GM12878 (cell line): ENCODE measurements around the gene RBBP8NL. TPM values are rescaled to one million over a fixed set of nuclear protein-coding genes. Genes with fewer than 3 reads are reported as not detected.

Source experiments
- ATAC-seq: fragments of 200-7000 bp; cut with Tn5 transposase; 3 replicates; pipeline ENCODE4 v1.9.1; 2020; ENCODE audit warnings: mild to moderate bottlenecking, moderate library complexity
- BruUV-seq: library from RNA; stranded (reverse); fragments of 400-500 nt; replicated peaks from 2 replicates; lab custom pipeline; 2021; lab: Mats Ljungman, UMichigan
- CTCF ChIA-PET: fragments of 300-600 bp; sonication (Branson Sonifier 250); formaldehyde crosslinking; extraction: SDS; loops from one replicate; lab custom pipeline; 2021; ENCODE audit warnings: inconsistent platforms; lab: Yijun Ruan, JAX
- POLR2A ChIA-PET: fragments of 350-600 bp; formaldehyde crosslinking; extraction: SDS; loops from one replicate; lab custom pipeline; 2021; ENCODE audit warnings: inconsistent platforms; lab: Charles Lee
- RAD21 ChIA-PET: fragments of 300-600 bp; sonication (Branson Sonifier 250); formaldehyde crosslinking; loops from one replicate; lab custom pipeline; 2023; ENCODE audit warnings: antibody characterized with exemption; ENCODE audit not compliant: unreplicated experiment; lab: Charles Lee
- SMC1A ChIA-PET: fragments of 300-600 bp; sonication (Branson Sonifier 250); formaldehyde crosslinking; loops from one replicate; lab custom pipeline; 2023; ENCODE audit not compliant: unreplicated experiment, uncharacterized antibody; lab: Charles Lee
- DNase-seq: peaks from one replicate; pipeline ENCODE4 v3.0.0-alpha.2; 2011; ENCODE audit warnings: low read depth, low spot score
- FAIRE-seq: peaks from 3 replicates; lab custom pipeline; 2011; peaks lifted over from hg19 to GRCh38; lab: Jason Lieb, UNC
- H2AFZ ChIP-seq: 2 replicates; pipeline ENCODE4 v1.6.0; 2011; ENCODE audit warnings: low read depth, low read length, control low read depth; ENCODE audit not compliant: control insufficient read depth
- H3K27ac ChIP-seq: 2 replicates; pipeline ENCODE4 v1.5.1; 2011; ENCODE audit warnings: control low read depth; ENCODE audit not compliant: control insufficient read depth, insufficient read depth
- H3K27me3 ChIP-seq, 2 experiments: replicated peaks in 1 of 2; 2 replicates each; pipeline versions ENCODE4 v1.6.0 to v1.6.1; 2011; ENCODE audit warnings: low read length in 1 of 2; ENCODE audit not compliant: control insufficient read depth in 2 of 2, insufficient read depth in 2 of 2
- H3K36me3 ChIP-seq, 2 experiments: 2 replicates each; pipeline ENCODE4 v1.5.1; 2011; ENCODE audit warnings: low read length in 1 of 2; ENCODE audit not compliant: control insufficient read depth in 2 of 2, insufficient read depth in 2 of 2
- H3K4me1 ChIP-seq: 2 replicates; pipeline ENCODE4 v1.6.1; 2011; ENCODE audit warnings: mild to moderate bottlenecking, low read length, moderate library complexity, mixed read lengths; ENCODE audit not compliant: control insufficient read depth, insufficient read depth
- H3K4me2 ChIP-seq: 2 replicates; pipeline ENCODE4 v1.6.0; 2011; ENCODE audit warnings: control low read depth; ENCODE audit not compliant: control insufficient read depth, insufficient read depth
- H3K4me3 ChIP-seq: fragments of 200-600 bp; sonication (generic); 2 replicates; pipeline ENCODE4 v1.5.1; 2016
- H3K79me2 ChIP-seq: 2 replicates; pipeline ENCODE4 v1.6.0; 2011; ENCODE audit warnings: low read length; ENCODE audit not compliant: control insufficient read depth, insufficient read depth
- H3K9ac ChIP-seq: 2 replicates; pipeline ENCODE4 v1.8.0; 2011; ENCODE audit warnings: low read length, control low read depth, mixed read lengths; ENCODE audit not compliant: control insufficient read depth, insufficient read depth
- H3K9me3 ChIP-seq: replicated peaks from 3 replicates; pipeline ENCODE4 v1.5.1; 2011; ENCODE audit warnings: mild to moderate bottlenecking, low read length; ENCODE audit not compliant: control insufficient read depth, insufficient read depth
- H4K20me1 ChIP-seq: 2 replicates; pipeline ENCODE4 v1.6.0; 2011; ENCODE audit not compliant: control insufficient read depth, insufficient read depth
- BCL11A ChIP-seq: IDR thresholded peaks from 2 replicates; pipeline ENCODE4 v1.6.1; 2011; ENCODE audit warnings: low read depth, low read length
- GATAD2B ChIP-seq: fragments of 450-650 bp; conservative IDR thresholded peaks from 2 replicates; pipeline ENCODE4 v1.6.1; 2017; ENCODE audit warnings: low read depth, mild to moderate bottlenecking, moderate library complexity
- HCFC1 ChIP-seq: fragments of 150-350 bp; IDR thresholded peaks from 2 replicates; pipeline ENCODE4 v1.6.1; 2014; ENCODE audit warnings: low read length
- KLF5 ChIP-seq: fragments of 450-650 bp; IDR thresholded peaks from 2 replicates; pipeline ENCODE4 v1.6.1; 2014; ENCODE audit warnings: mild to moderate bottlenecking; ENCODE audit not compliant: partially characterized antibody
- MXI1 ChIP-seq: fragments of 150-350 bp; IDR thresholded peaks from 2 replicates; pipeline ENCODE4 v1.6.1; 2011; ENCODE audit warnings: low read depth, mild to moderate bottlenecking, inconsistent platforms, low read length, improper control_type of control experiment
- RB1 ChIP-seq: fragments of 450-650 bp; formaldehyde crosslinking; IDR thresholded peaks from 2 replicates; pipeline ENCODE4 v1.6.1; 2017; ENCODE audit warnings: mild to moderate bottlenecking, borderline replicate concordance
- SP1 ChIP-seq: IDR thresholded peaks from one replicate; pipeline ENCODE4 v1.6.1; 2011; ENCODE audit warnings: low read depth, low read length
- ZNF207 ChIP-seq: fragments of 450-650 bp; IDR thresholded peaks from 2 replicates; pipeline ENCODE4 v1.6.1; 2014; ENCODE audit warnings: antibody characterized with exemption, mild to moderate bottlenecking, borderline replicate concordance
- ZNF217 ChIP-seq: fragments of 450-650 bp; IDR thresholded peaks from 2 replicates; pipeline ENCODE4 v1.6.1; 2017; ENCODE audit warnings: antibody characterized with exemption, mild to moderate bottlenecking
- WGBS: methylation state at CpG from one replicate; pipeline ENCODE4 v1.1.6; 2016; ENCODE audit warnings: low lambda C conversion rate; ENCODE audit not compliant: insufficient replicate concordance, insufficient coverage; ENCODE audit errors: missing lambda C conversion rate; 5-methylcytosine and 5-hydroxymethylcytosine counted together
- in situ Hi-C: fragments of 300-500 bp; cut with MboI; formaldehyde crosslinking; loops from 9 replicates; pipeline ENCODE4 v1.14.3; 2018; ENCODE audit warnings: mixed read lengths
- intact Hi-C: fragments of 100-400 bp; cut with micrococcal nuclease; formaldehyde crosslinking; loops from one replicate; pipeline ENCODE4 v1.14.2; 2022; ENCODE audit not compliant: unreplicated experiment
- polyA plus RNA-seq, 11 experiments: library from polyadenylated mRNA; depleted of rRNA in 4 of 11; unstranded in 6 of 11; stranded (reverse) in 5 of 11; fragments of >200 nt; fragmentation: Nextera tagmentation in 4 of 11; fragmentation: Illumina TruSeq in 1 of 11; extraction: Ambion mirVana in 4 of 11; extraction: Trizol in 1 of 11; gene quantifications; 1 replicate in 1 of 11; 2 replicates in 10 of 11; pipeline versions ENCODE4 v1.2.1 to v1.2.3, GENCODE V29; 2011 to 2016; ENCODE audit warnings: inconsistent platforms in 2 of 11, missing spikeins in 2 of 11, low read depth in 1 of 11
- total RNA-seq, 4 experiments: library from RNA; depleted of rRNA in 3 of 4; stranded (reverse); fragments of >200 nt in 3 of 4; fragmentation: Illumina TruSeq in 1 of 4; extraction: Trizol in 1 of 4; gene quantifications; 2 replicates each; pipeline versions ENCODE4 v1.2.1 to v1.2.3, GENCODE V29; 2013 to 2021
- TF ChIP-seq, protein P1 (sequence below): IDR thresholded peaks from 2 replicates; pipeline ENCODE4 v1.6.1; 2012; ENCODE audit warnings: improper control_type of control experiment, low read depth, low read length; ENCODE audit not compliant: insufficient replicate concordance
- TF ChIP-seq, protein P2 (sequence below): IDR thresholded peaks from 2 replicates; pipeline ENCODE4 v1.6.1; 2011; ENCODE audit warnings: borderline replicate concordance, low read depth, mild to moderate bottlenecking, moderate library complexity, low read length; ENCODE audit not compliant: insufficient read depth, poor library complexity, severe bottlenecking

The RBBP8NL gene
- total and polyA plus RNA-seq, 10 of the 15 experiments (the other 5 are each of a cell fraction or from before 2014, with no cell fraction given): not detected

DNA sequence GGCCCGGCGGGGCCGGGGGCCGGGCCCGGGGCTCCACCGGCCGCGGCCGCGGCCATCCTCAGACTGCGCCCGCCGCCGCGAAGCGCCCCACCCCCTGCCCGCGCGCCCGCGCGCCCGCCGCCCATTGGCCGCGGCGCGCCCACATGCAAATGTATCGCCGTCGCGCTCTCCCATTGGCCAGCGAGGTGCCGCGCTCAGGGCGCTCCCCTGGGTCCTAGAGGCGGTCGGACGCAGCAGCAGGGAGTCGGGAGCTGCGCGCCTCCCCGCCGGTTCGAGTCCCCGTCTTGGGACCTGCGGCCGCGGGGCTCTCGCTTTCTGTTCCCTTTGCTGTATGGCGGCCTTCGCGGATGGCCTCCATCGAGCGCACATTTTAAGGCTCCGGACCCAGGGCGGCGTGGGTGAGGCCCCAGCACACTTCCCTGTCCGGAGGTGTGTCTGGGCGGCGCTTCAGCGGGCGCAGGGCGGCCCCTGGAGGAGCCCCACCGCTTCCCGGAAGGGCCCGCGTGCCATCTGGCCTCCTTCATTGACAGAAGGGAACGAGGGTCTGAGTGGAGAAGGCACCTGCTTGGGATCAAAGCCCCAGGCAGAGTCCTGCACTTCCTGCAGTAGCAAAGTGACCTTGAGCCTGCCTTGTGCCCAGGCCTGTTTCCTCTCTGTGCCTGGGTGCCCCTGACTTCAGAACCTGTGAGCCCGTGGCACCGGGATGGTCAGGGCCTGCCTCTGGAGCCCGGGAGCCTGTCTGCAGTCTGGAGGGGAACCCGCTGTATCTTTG lies 19.9 kb downstream of the RBBP8NL start, which contains the start of gene CABLES2 (continued):
- TF ChIP-seq, protein P1, sequence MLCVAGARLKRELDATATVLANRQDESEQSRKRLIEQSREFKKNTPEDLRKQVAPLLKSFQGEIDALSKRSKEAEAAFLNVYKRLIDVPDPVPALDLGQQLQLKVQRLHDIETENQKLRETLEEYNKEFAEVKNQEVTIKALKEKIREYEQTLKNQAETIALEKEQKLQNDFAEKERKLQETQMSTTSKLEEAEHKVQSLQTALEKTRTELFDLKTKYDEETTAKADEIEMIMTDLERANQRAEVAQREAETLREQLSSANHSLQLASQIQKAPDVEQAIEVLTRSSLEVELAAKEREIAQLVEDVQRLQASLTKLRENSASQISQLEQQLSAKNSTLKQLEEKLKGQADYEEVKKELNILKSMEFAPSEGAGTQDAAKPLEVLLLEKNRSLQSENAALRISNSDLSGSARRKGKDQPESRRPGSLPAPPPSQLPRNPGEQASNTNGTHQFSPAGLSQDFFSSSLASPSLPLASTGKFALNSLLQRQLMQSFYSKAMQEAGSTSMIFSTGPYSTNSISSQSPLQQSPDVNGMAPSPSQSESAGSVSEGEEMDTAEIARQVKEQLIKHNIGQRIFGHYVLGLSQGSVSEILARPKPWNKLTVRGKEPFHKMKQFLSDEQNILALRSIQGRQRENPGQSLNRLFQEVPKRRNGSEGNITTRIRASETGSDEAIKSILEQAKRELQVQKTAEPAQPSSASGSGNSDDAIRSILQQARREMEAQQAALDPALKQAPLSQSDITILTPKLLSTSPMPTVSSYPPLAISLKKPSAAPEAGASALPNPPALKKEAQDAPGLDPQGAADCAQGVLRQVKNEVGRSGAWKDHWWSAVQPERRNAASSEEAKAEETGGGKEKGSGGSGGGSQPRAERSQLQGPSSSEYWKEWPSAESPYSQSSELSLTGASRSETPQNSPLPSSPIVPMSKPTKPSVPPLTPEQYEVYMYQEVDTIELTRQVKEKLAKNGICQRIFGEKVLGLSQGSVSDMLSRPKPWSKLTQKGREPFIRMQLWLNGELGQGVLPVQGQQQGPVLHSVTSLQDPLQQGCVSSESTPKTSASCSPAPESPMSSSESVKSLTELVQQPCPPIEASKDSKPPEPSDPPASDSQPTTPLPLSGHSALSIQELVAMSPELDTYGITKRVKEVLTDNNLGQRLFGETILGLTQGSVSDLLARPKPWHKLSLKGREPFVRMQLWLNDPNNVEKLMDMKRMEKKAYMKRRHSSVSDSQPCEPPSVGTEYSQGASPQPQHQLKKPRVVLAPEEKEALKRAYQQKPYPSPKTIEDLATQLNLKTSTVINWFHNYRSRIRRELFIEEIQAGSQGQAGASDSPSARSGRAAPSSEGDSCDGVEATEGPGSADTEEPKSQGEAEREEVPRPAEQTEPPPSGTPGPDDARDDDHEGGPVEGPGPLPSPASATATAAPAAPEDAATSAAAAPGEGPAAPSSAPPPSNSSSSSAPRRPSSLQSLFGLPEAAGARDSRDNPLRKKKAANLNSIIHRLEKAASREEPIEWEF: no peak
- TF ChIP-seq ZNF217 (peak; percentile 72; the same call in 1 of the 2 replicates), KLF5 (peak; percentile 80), ZNF207 (peak; percentile 84; the same call in 1 of the 2 replicates)

DNA sequence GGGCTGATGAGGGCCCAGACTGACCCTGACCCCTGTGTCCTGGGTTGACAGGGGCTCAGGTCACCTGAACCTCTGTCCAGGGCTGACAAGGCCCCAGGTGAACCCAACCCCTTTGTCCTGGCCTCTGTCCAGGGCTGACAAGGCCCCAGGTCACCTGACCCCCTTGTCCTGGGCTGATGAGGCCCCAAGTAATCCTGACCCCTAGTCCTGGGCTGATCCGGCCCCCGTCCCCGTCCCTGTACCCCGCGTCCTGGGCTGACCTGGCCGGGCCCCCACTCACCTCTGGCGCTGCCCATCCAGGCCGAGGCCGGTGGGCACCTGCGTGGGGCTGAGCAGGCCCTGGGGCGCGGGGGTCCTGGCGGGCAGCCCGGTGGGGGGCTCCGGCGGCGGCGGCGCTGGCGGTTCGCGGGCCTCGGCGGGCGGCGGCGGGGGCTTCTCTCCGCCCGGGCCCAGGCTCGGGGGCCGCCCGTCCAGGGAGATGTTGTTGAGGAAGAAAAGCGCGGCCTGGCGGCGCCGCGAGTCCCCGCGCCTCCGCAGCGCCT lies 20.6 kb downstream of the RBBP8NL start:
- no peaks in the 10 kb centered on the region for H3K27me3 ChIP-seq
- WGBS: 4% methylated on average over 9 of the region's 42 CpGs
- peak overlapping the region; percentile 62 for H3K27ac ChIP-seq
- H3K36me3 ChIP-seq: peaks cover 0 to 1% of the 10 kb centered on the region in 2 experiments; a peak in 2 of 4 replicates
- no peak overlapping the region for H2AFZ ChIP-seq
- TF ChIP-seq, protein P2, sequence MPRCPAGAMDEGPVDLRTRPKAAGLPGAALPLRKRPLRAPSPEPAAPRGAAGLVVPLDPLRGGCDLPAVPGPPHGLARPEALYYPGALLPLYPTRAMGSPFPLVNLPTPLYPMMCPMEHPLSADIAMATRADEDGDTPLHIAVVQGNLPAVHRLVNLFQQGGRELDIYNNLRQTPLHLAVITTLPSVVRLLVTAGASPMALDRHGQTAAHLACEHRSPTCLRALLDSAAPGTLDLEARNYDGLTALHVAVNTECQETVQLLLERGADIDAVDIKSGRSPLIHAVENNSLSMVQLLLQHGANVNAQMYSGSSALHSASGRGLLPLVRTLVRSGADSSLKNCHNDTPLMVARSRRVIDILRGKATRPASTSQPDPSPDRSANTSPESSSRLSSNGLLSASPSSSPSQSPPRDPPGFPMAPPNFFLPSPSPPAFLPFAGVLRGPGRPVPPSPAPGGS: no peak
- TF ChIP-seq RB1 (no peak), SP1 (no peak), MXI1 (no peak), BCL11A (no peak), GATAD2B (peak; percentile 20; the same call in 1 of the 2 replicates), HCFC1 (no peak)
- RAD21 ChIA-PET: no interaction called here
- in situ Hi-C loops: no loop called here
- BruUV-seq: no TSS peak
- H3K79me2 ChIP-seq: peaks cover 14% of the 10 kb centered on the region
- FAIRE-seq (no peak), DNase-seq (no peak), ATAC-seq (no peak)
- peaks cover 12% of the 10 kb centered on the region for H3K4me1 ChIP-seq
- SMC1A ChIA-PET: no interaction called here
- POLR2A ChIA-PET: no interaction called here
- CTCF ChIA-PET: no interaction called here
- H3K4me3 ChIP-seq: peak overlapping the region; percentile 57
- peak overlapping the region; percentile 85 for H3K9ac ChIP-seq
- H3K4me2 ChIP-seq: peak overlapping the region; percentile 92
- no peaks in the 10 kb centered on the region for H3K9me3 ChIP-seq
- no peaks in the 10 kb centered on the region; the same call in 1 of the 2 replicates for H4K20me1 ChIP-seq
- intact Hi-C loops: loop anchor here (5.0 kb wide), 1 partner anchor 386 kb away; no protein-coding TSS in a partner anchor
